OCI-LY7 (cell line): Measurements from ENCODE around the gene NCAM1.

ENCODE experiments used
- CTCF ChIP-seq: fragments of 200-600 bp; sonication (generic); conservative IDR thresholded peaks from 2 replicates; pipeline ENCODE4 v1.5.1; 2014; ENCODE audit warnings: mild to moderate bottlenecking, antibody characterized with exemption, low read length, moderate library complexity, mixed read lengths
- EZH2phosphoT487 ChIP-seq: fragments of 200-600 bp; sonication (generic); IDR thresholded peaks from 2 replicates; pipeline ENCODE4 v1.6.1; 2018; ENCODE audit warnings: low read depth, borderline replicate concordance, mild to moderate bottlenecking, mixed run types, antibody characterized with exemption, low read length, moderate library complexity, mixed read lengths

GRCh38 chr11:113282898-113283437 lies 321.7 kb downstream of the NCAM1 start:
- TF ChIP-seq CTCF (no peak), EZH2phosphoT487 (no peak)
